Gastroesophageal sphincter (tissue), 4 donors: ENCODE results near the gene MADCAM1. TPM values are rescaled to one million over a fixed set of nuclear protein-coding genes. Genes with fewer than 3 reads are reported as not detected.
"Not testable (repeated sequence)": the region's sequence is repeated elsewhere in the genome, so short reads cannot be mapped to it uniquely, and the experiment has no call there.

Experiments
- ATAC-seq: fragments of 150-250 bp; one replicate; pipeline ENCODE4 v1.9.1; 2016; ENCODE audit warnings: mild to moderate bottlenecking, moderate library complexity
- H3K27ac ChIP-seq, 4 donors: fragments of 200-600 bp; sonication (generic) in 3 of 4; 1 replicate in 3 of 4; 2 replicates in 1 of 4; pipeline ENCODE4 v1.5.1; 2016 to 2019
- H3K27me3 ChIP-seq: fragments of 200-600 bp; sonication (generic); one replicate; pipeline ENCODE4 v1.5.1; 2019
- H3K36me3 ChIP-seq, 2 donors: fragments of 200-600 bp; sonication (generic); one replicate each; pipeline ENCODE4 v1.5.1; 2019; ENCODE audit warnings: control low read depth in 1 of 2
- H3K4me1 ChIP-seq, 3 donors: fragments of 200-600 bp; sonication (generic); 1 replicate in 2 of 3; 2 replicates in 1 of 3; pipeline ENCODE4 v1.5.1; 2016 to 2019; ENCODE audit warnings: control low read depth in 2 of 3
- H3K4me3 ChIP-seq, 2 donors: fragments of 200-600 bp; sonication (generic); one replicate each; pipeline ENCODE4 v1.5.1; 2019; ENCODE audit warnings: mild to moderate bottlenecking in 1 of 2, moderate library complexity in 1 of 2
- H3K9me3 ChIP-seq, 3 donors: fragments of 200-600 bp; sonication (generic); one replicate each; pipeline ENCODE4 v1.5.1; 2017 to 2019; ENCODE audit warnings: control low read depth in 2 of 3
- CTCF ChIP-seq, 4 experiments: fragments of 200-600 bp in 2 of 4; fragments of 450-650 bp in 2 of 4; sonication (generic) in 1 of 4; IDR thresholded peaks; one replicate each; pipeline ENCODE4 v1.5.1; 2017 to 2019; ENCODE audit warnings: antibody characterized with exemption in 4 of 4, mild to moderate bottlenecking in 2 of 4, moderate library complexity in 2 of 4
- EP300 ChIP-seq: sonication (generic); formaldehyde crosslinking; IDR thresholded peaks from one replicate; pipeline ENCODE4 v1.6.1; 2017; ENCODE audit warnings: antibody characterized with exemption, mild to moderate bottlenecking
- POLR2A ChIP-seq, 2 donors: fragments of 450-650 bp; IDR thresholded peaks; one replicate each; pipeline ENCODE4 v1.6.1; 2017; ENCODE audit warnings: antibody characterized with exemption in 2 of 2, mild to moderate bottlenecking in 2 of 2, moderate library complexity in 1 of 2
- POLR2AphosphoS5 ChIP-seq: sonication (generic); formaldehyde crosslinking; IDR thresholded peaks from one replicate; pipeline ENCODE4 v1.6.1; 2017; ENCODE audit warnings: antibody characterized with exemption
- WGBS, 2 donors: methylation state at CpG; one replicate each; pipeline ENCODE4 v1.1.5; 2018; ENCODE audit warnings: low coverage in 1 of 2; 5-methylcytosine and 5-hydroxymethylcytosine counted together
- total RNA-seq, 4 donors: library from RNA; depleted of rRNA; stranded (reverse); fragments of >200 nt; gene quantifications; one replicate each; pipeline ENCODE4 v1.1.0, GENCODE V29; 2016

The MADCAM1 gene
- total RNA-seq, 4 donors from 2014 or later = 0.20 to 0.46 (median 0.40) TPM; not detected in 1

- WGBS, 2 donors = 84% methylated on average over 11 to 13 of the region's 13 CpGs
- peaks cover 21% of the 10 kb centered on the region for H3K27me3 ChIP-seq
- TF ChIP-seq POLR2A (IDR thresholded peaks at IDR 0.05) (no peak), CTCF (IDR thresholded peaks at IDR 0.05) (no peak), POLR2AphosphoS5 (no peak)
- H3K4me3 ChIP-seq = no peak overlapping the region
- H3K4me1 ChIP-seq = peaks cover 0 to 6% (median 0%) of the 10 kb centered on the region in 3 donors
- H3K27ac ChIP-seq = no peak overlapping the region
- H3K36me3 ChIP-seq = no peaks in the 10 kb centered on the region
- no peaks in the 10 kb centered on the region for H3K9me3 ChIP-seq
- ATAC-seq = no peak
Observed at GRCh38 chr19:475360-475759, 20.9 kb upstream of the MADCAM1 start.

GRCh38 chr19:478236-478903 is 17.9 kb upstream of the MADCAM1 start:
- no peak overlapping the region for H3K4me3 ChIP-seq
- 61 to 73% methylated on average over 6 to 20 of the region's 26 CpGs for WGBS, 2 donors
- TF ChIP-seq EP300 (no peak), POLR2AphosphoS5 (no peak), CTCF (IDR thresholded peaks at IDR 0.05) (no peak), POLR2A (IDR thresholded peaks at IDR 0.05) (no peak)
- no peak overlapping the region for H3K27ac ChIP-seq
- no peaks in the 10 kb centered on the region for H3K9me3 ChIP-seq
- no peaks in the 10 kb centered on the region for H3K36me3 ChIP-seq
- peaks cover 22% of the 10 kb centered on the region for H3K27me3 ChIP-seq
- no peak for ATAC-seq
- peaks cover 0 to 6% (median 0%) of the 10 kb centered on the region in 3 donors for H3K4me1 ChIP-seq

- Histone ChIP-seq H3K4me3 (no peak overlapping the region), H3K36me3 (no peaks in the 10 kb centered on the region), H3K27ac (no peak overlapping the region), H3K9me3 (no peaks in the 10 kb centered on the region), H3K27me3 (peaks cover 28% of the 10 kb centered on the region), H3K4me1 (peaks cover 0 to 6% (median 0%) of the 10 kb centered on the region in 3 donors)
- no peak for ATAC-seq
- 58 to 74% methylated on average over 6 to 9 of the region's 14 CpGs for WGBS, 2 donors
- no peak for TF ChIP-seq EP300
- no peak for TF ChIP-seq POLR2A (IDR thresholded peaks at IDR 0.05)
- TF ChIP-seq CTCF (IDR thresholded peaks at IDR 0.05) = no peak
- TF ChIP-seq POLR2AphosphoS5 = no peak
Observed at GRCh38 chr19:478976-479375, 17.3 kb upstream of the MADCAM1 start.

GRCh38 chr19:480016-480855 is 16.1 kb upstream of the MADCAM1 start:
- ATAC-seq = peak; percentile 90
- peak overlapping the region in 1 of 2 donors; percentile 36 for H3K4me3 ChIP-seq

GRCh38 chr19:481100-481499 is 15.2 kb upstream of the MADCAM1 start:
- peaks cover 41% of the 10 kb centered on the region for H3K27me3 ChIP-seq
- H3K4me3 ChIP-seq, H3K36me3 ChIP-seq, H3K4me1 ChIP-seq, H3K27ac ChIP-seq, ATAC-seq, H3K9me3 ChIP-seq: not testable (repeated sequence)
- 92% methylated on average over 3 of the region's 3 CpGs for WGBS, 2 donors

More at GRCh38 chr19:480016-480855, 16.1 kb upstream of the MADCAM1 start:
- Histone ChIP-seq H3K36me3 (no peaks in the 10 kb centered on the region), H3K4me1 (peaks cover 0 to 6% (median 0%) of the 10 kb centered on the region in 3 donors), H3K27me3 (peaks cover 33% of the 10 kb centered on the region), H3K27ac (peak overlapping the region in 3 of 4 donors; percentile 33 to 37 (median 35)), H3K9me3 (no peaks in the 10 kb centered on the region)
- 27 to 33% methylated on average over 8 to 25 of the region's 36 CpGs for WGBS, 2 donors
- TF ChIP-seq EP300 = no peak
- peak in 3 of 4 experiments; percentile 65 to 73 (median 67) for TF ChIP-seq CTCF (IDR thresholded peaks at IDR 0.05)
- TF ChIP-seq POLR2AphosphoS5 = peak; percentile 87
- no peak for TF ChIP-seq POLR2A (IDR thresholded peaks at IDR 0.05)
